Stimulated activated CD8-positive, alpha-beta memory T cell treated with anti-CD3 and anti-CD28 coated beads, Interleukin-12 subunit alpha, Interleukin-12 subunit beta, amount 100 ng/mL, for 24 hours (primary cell): ENCODE results near the gene TXNRD2.

Source experiments
- DNase-seq: peaks from one replicate; pipeline ENCODE4 v3.0.0-alpha.2; 2020; ENCODE audit errors: extremely low read depth

Gene TXNRD2

GRCh38 chr22:19979712-19980493, 38.3 kb upstream of the TXNRD2 start:
- DNase-seq, result no peak

- no peak for DNase-seq
Measured at GRCh38 chr22:19978748-19979147, 37.1 kb upstream of the TXNRD2 start.

DNA sequence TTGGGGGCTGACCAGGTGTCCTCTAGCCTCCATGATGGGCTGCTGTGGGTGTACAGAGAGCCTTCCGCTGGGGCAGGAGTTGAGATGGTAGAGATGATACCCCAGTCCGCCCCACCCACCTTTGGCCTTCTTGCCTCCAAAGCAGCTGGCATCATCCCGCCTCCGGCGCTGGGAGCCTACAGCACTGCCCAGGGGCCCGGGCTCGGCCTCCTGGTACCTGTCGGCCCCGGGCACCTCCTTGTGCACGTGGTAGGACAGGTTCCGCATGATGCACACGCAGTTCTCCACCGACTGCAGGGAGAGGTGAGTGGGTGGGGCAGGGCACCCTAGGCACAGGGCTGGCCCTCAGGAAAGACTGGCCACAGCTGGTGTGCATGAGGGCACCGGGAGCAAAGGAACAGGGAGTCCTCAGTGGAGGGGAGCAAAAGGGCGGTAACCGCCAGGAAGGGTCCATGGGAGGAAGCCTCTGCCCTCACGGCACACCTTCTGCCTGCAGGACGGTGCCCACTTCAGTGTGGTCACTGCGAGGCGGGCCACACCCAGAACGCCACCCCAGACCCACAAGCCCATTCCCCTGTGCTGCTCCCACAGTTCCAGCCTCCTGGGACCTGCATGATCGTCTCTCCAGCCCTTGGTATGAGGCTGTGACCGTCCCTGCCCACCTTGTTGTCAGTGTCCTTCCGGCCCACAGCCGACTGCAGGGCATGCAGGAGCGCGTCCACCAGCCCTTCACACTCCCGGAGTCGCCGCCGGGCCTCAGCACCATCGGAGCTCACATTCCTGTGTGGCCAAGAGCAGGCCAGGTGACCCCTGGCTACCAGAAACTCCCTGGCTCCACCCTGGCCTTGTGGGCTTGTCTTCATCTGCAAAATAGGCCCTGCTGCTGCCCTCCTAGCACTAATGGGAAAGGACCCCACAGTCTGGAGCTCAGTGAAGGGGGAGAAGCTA, 36.0 kb upstream of the TXNRD2 start:
- no peak for DNase-seq

DNA sequence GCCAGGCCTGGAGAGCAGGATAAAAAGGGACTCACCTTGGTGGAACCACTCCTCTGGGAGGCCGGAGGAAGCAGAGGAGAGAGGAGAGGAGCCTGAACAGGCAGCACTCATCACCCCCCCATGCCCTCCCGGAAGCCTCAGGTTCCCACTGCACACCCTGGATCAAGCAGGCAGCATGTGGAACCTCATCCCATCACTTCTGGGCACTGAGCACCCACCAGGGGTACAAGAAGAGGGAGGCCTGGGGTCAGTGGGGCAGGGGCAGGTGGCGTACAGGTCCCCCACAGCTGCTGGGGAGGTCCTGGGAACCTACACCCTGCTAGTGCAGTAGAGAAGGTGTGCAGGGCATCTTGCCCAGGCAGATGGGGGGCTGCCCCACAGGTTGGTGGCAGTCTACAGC, 35.1 kb upstream of the TXNRD2 start:
- DNase-seq, result no peak

DNA sequence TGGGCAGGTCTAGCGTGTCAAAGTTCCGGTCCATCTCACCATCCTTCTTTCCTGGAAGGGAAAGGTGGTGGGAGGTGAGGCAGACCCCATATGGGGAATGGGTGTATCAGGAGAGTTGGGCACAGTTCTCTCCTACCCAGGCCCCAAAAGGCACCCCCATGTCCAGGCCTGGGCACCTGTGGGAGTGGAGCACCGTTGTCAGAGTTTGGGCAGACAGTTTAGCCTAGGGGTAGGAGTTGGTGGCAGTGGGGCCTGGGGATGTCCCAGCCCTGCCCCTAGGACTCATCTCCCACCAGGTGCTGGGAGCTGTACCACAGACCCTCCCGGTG, 34.1 kb upstream of the TXNRD2 start:
- no peak for DNase-seq

GRCh38 chr22:19974935-19975706, 33.5 kb upstream of the TXNRD2 start:
- DNase-seq, result no peak

GRCh38 chr22:19974268-19974861, 32.7 kb upstream of the TXNRD2 start:
- DNase-seq, result no peak

DNA sequence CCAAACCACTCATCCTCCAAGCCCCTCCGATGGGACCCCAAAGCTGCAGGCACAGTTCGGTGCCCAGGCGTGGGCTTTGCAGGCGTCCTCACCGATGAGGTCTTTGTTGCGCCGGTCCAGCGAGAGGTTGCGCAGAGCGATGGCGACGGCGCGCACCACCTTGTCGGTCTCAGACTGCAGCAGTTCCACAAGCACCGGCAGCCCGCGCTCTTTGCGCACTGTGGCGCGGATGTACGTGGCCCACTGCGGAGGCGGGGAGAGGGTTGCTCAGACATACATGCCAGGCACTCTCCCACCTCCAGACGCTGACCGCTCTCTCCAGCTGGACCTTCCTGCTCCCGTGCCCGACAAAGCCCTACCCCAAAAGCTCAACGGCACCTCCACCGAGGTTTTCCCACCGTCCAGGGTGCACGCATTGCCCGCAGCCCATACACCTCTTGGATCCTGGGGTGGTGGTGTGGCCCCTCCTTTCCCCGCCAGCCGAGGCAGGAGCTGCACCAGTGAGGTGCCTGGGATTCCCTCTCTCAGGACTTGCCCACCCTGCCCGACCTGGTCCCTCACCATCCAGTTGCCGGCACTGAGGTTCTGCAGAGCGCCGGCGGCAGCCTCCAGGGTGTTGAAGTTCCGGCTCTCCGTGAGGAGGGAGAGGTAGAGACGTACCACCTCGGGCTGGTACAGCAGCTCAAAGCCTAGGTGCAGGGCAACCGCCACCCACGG, 32.1 kb upstream of the TXNRD2 start:
- no peak for DNase-seq

- DNase-seq, result no peak
Measured at GRCh38 chr22:19972652-19973550, 31.3 kb upstream of the TXNRD2 start.

DNA sequence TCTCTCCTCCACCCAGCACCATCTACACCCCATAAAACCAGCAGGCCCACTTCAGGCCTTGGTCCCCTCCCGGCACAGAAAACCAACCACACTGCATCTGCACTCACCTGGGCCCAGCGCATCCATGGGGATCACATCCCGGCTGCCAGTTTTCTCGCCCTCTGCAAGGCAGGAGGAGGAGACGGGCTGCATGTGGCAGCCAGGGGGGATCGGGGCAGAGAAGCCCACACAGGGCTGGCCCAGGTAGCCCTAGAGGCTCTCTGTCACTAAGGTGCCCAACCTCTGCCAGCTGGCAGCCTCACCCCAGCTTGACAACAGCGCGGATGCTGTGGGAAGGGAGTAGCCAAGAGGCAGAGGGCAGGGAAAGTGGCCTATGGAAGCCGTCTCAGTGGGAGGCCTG, 30.6 kb upstream of the TXNRD2 start:
- no peak for DNase-seq

DNA sequence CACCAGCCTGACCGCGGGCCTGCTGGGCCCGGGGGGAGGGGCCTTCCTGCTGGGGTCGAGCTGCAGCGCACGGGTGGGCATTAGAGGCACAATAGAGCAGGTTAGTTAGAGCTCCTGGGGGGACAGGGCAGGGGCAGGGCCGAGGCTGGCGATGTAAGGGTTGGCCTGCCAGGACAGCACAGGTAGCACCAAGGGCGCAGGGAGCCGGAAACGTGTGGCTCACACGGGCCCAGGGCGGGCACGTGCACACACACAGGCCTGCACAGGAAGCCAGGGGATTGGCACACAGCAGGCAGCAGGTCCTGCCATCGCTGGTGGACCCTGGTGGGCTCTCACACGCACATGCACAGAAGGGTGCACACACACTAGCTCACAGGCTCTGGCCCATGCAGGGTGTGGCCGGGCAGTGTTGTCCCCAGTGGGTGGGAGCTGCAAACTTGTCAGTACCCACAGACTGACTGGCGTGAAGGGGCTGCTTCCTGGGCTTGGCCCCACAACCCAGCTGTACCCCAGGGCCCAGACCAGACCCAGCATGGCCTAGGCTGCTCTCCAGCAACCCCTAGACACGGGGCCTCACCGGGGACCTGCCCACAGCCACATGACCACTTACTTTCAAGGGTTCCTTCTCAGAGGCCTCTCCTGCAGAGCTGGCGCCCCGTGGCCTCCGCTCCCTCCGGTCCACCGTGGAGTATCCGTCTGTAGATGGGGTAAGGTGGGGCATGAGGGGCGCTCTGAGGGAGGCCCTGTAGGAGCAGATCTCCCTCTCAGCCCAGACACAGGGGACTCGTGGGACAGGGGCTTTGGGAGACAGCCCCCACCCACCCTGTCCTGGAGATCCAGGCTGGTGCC, 29.9 kb upstream of the TXNRD2 start:
- no peak for DNase-seq

GRCh38 chr22:19970479-19971275, 29.1 kb upstream of the TXNRD2 start:
- no peak for DNase-seq

- DNase-seq, result no peak
Measured at GRCh38 chr22:19970031-19970478, 28.4 kb upstream of the TXNRD2 start.

DNA sequence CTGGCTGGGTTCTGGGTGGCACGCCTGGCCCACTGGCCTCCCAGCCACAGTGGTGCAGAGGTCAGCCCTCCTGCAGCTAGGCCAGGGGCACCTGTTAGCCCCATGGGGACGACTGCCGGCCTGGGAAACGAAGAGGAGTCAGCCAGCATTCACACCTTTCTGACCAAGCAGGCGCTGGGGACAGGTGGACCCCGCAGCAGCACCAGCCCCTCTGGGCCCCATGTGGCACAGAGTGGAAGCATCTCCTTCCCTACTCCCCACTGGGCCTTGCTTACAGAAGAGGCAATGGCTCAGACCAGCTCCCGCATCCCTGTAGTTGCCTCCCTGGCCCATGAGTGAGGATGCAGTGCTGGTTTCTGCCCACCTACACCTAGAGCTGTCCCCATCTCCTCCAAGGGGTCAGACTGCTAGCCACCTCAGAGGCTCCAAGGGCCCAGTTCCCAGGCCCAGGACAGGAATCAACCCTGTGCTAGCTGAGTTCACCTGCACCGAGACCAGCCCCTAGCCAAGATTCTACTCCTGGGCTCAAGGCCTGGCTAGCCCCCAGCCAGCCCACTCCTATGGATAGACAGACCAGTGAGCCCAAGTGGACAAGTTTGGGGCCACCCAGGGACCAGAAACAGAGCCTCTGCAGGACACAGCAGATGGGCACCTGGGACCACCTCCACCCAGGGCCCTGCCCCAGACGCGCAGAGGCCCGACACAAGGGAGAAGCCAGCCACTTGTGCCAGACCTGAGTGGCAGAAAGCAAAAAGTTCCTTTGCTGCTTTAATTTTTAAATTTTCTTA, 27.7 kb upstream of the TXNRD2 start:
- no peak for DNase-seq

GRCh38 chr22:19968450-19968891, 26.9 kb upstream of the TXNRD2 start:
- DNase-seq, result no peak

- DNase-seq, result no peak
Measured at GRCh38 chr22:19967850-19968449, 26.3 kb upstream of the TXNRD2 start.
